K562 (cell line): ENCODE data around the gene EMID1. TPM values are rescaled to one million over a fixed set of nuclear protein-coding genes. Genes with fewer than 3 reads are reported as not detected.
A peak's percentile ranks its signal among the peaks of the same experiment; 100 is the strongest.

Source experiments
- ARHGAP35 ChIP-seq: fragments of 450-650 bp; IDR thresholded peaks from 2 replicates; pipeline ENCODE4 v1.6.1; 2018; ENCODE audit not compliant: partially characterized antibody
- CBFA2T2 ChIP-seq: fragments of 450-650 bp; conservative IDR thresholded peaks from 2 replicates; pipeline ENCODE4 v1.6.1; 2017; ENCODE audit warnings: mild to moderate bottlenecking
- E2F3 ChIP-seq: fragments of 250-450 bp; sonication (Bioruptor Pico); IDR thresholded peaks from 2 replicates; pipeline ENCODE4 v1.4.0; 2020; ENCODE audit warnings: mild to moderate bottlenecking
- ELK3 ChIP-seq: fragments of 450-650 bp; formaldehyde crosslinking; IDR thresholded peaks from 2 replicates; pipeline ENCODE4 v1.4.0; 2020; ENCODE audit warnings: mild to moderate bottlenecking
- EP400 ChIP-seq: fragments of 450-650 bp; IDR thresholded peaks from 2 replicates; pipeline ENCODE4 v1.6.1; 2017; ENCODE audit warnings: antibody characterized with exemption, mild to moderate bottlenecking, moderate library complexity
- FOXK1 ChIP-seq: sonication (generic); formaldehyde crosslinking; IDR thresholded peaks from 2 replicates; pipeline ENCODE4 v1.8.0; 2022; ENCODE audit warnings: missing genetic modification reagents, mild to moderate bottlenecking, borderline replicate concordance
- FOXM1 ChIP-seq, 2 experiments: fragments of 450-650 bp in 1 of 2; sonication (generic) in 1 of 2; formaldehyde crosslinking in 1 of 2; IDR thresholded peaks; 2 replicates each; pipeline versions ENCODE4 v1.6.1 to v1.9.0; 2017 to 2022; ENCODE audit warnings: low read depth in 2 of 2, mild to moderate bottlenecking in 2 of 2, missing genetic modification reagents in 1 of 2, moderate library complexity in 1 of 2
- GMEB1 ChIP-seq: fragments of 250-450 bp; sonication (Bioruptor Pico); IDR thresholded peaks from 2 replicates; pipeline ENCODE4 v1.4.0; 2020; ENCODE audit warnings: mild to moderate bottlenecking
- GTF3C2 ChIP-seq: IDR thresholded peaks from 3 replicates; pipeline ENCODE4 v1.6.1; 2011; ENCODE audit warnings: borderline replicate concordance, mild to moderate bottlenecking, moderate library complexity; ENCODE audit not compliant: insufficient read length; ENCODE audit errors: extremely low read depth
- HDAC2 ChIP-seq: fragments of 450-650 bp; IDR thresholded peaks from 2 replicates; pipeline ENCODE4 v1.6.1; 2016; ENCODE audit warnings: mild to moderate bottlenecking
- HEY1 ChIP-seq: fragments of 250-450 bp; sonication (Bioruptor Pico); IDR thresholded peaks from 2 replicates; pipeline ENCODE4 v1.5.0; 2020; ENCODE audit warnings: mild to moderate bottlenecking, moderate library complexity, borderline replicate concordance
- KLF16 ChIP-seq: IDR thresholded peaks from 2 replicates; pipeline ENCODE4 v1.6.1; 2016; ENCODE audit warnings: antibody characterized with exemption
- MCM2 ChIP-seq: fragments of 450-650 bp; IDR thresholded peaks from 2 replicates; pipeline ENCODE4 v1.6.1; 2017; ENCODE audit warnings: low read depth, mild to moderate bottlenecking
- MTF1 ChIP-seq: fragments of 250-450 bp; sonication (Bioruptor Pico); IDR thresholded peaks from 2 replicates; pipeline ENCODE4 v1.9.0; 2021; ENCODE audit warnings: moderate library complexity, mild to moderate bottlenecking, inconsistent platforms, borderline replicate concordance
- NFIC ChIP-seq: fragments of 450-650 bp; IDR thresholded peaks from 2 replicates; pipeline ENCODE4 v1.6.1; 2017; ENCODE audit warnings: mild to moderate bottlenecking, inconsistent platforms
- NR2F6 ChIP-seq: fragments of 450-650 bp; formaldehyde crosslinking; IDR thresholded peaks from 2 replicates; pipeline ENCODE4 v1.4.0; 2020; ENCODE audit warnings: mild to moderate bottlenecking
- POLR2H ChIP-seq: IDR thresholded peaks from 2 replicates; pipeline ENCODE4 v1.6.1; 2016; ENCODE audit warnings: missing genetic modification characterization, low read depth, mild to moderate bottlenecking, control low read depth, missing compliant biosample characterization, moderate library complexity
- PYGO2 ChIP-seq: fragments of 450-650 bp; IDR thresholded peaks from 2 replicates; pipeline ENCODE4 v1.6.1; 2016; ENCODE audit warnings: mild to moderate bottlenecking, missing genetic modification characterization, moderate library complexity, missing compliant biosample characterization
- RHOXF2B ChIP-seq: fragments of 250-450 bp; sonication (Bioruptor Pico); conservative IDR thresholded peaks from 2 replicates; pipeline ENCODE4 v1.5.1; 2021
- ZBTB1 ChIP-seq: sonication (generic); formaldehyde crosslinking; IDR thresholded peaks from 2 replicates; pipeline ENCODE4 v1.8.1; 2023; ENCODE audit warnings: missing genetic modification reagents, low read depth, mild to moderate bottlenecking, borderline replicate concordance
- ZBTB17 ChIP-seq: fragments of 450-650 bp; formaldehyde crosslinking; IDR thresholded peaks from 2 replicates; pipeline ENCODE4 v1.4.0; 2020; ENCODE audit warnings: mild to moderate bottlenecking
- ZNF217 ChIP-seq: sonication (generic); formaldehyde crosslinking; IDR thresholded peaks from 2 replicates; pipeline ENCODE4 v1.8.0; 2022; ENCODE audit warnings: mild to moderate bottlenecking, missing genetic modification reagents
- ZNF445 ChIP-seq: fragments of 250-450 bp; sonication (Bioruptor Pico); IDR thresholded peaks from 2 replicates; pipeline ENCODE4 v1.4.0; 2020; ENCODE audit warnings: low read depth, mild to moderate bottlenecking, moderate library complexity
- ZNF551 ChIP-seq: fragments of 250-450 bp; sonication (Bioruptor Pico); IDR thresholded peaks from 2 replicates; pipeline ENCODE4 v1.5.0; 2021; ENCODE audit warnings: mild to moderate bottlenecking, moderate library complexity
- polyA plus RNA-seq, 8 experiments: library from polyadenylated mRNA; depleted of rRNA in 4 of 8; stranded (reverse) in 5 of 8; unstranded in 3 of 8; fragments of >200 nt; fragmentation: Nextera tagmentation in 2 of 8; fragmentation: Illumina TruSeq in 1 of 8; extraction: Ambion mirVana in 2 of 8; extraction: Trizol in 1 of 8; gene quantifications; 2 replicates each; pipeline versions ENCODE4 v1.2.1 to v1.2.3, GENCODE V29; 2011 to 2014; ENCODE audit warnings: inconsistent platforms in 1 of 8, missing spikeins in 1 of 8
- total RNA-seq, 7 experiments: library from RNA; depleted of rRNA in 6 of 7; stranded (reverse); fragments of >200 nt in 6 of 7; fragmentation: Illumina TruSeq in 2 of 7; extraction: Trizol in 2 of 7; gene quantifications; 2 replicates each; pipeline versions ENCODE4 v1.2.1 to v1.2.3, GENCODE V29; 2011 to 2021; ENCODE audit warnings: low replicate concordance in 1 of 7

EMID1 gene
- total and polyA plus RNA-seq, 9 of the 15 experiments (the other 6 are each of a cell fraction or from before 2014, with no cell fraction given), result 0.15 to 7.2 (median 2.7) TPM

- TF ChIP-seq GMEB1 (CRISPR knock-in tag), result no peak
- TF ChIP-seq ZNF551 (CRISPR knock-in tag), result no peak
- peak; percentile 95 for TF ChIP-seq HDAC2
- TF ChIP-seq ZNF217, result no peak
- TF ChIP-seq RHOXF2B (CRISPR knock-in tag), result no peak
- TF ChIP-seq POLR2H, result 0 out of 2 replicates have a peak, but pooled peaks have one; percentile 20
- TF ChIP-seq EP400, result no peak
- TF ChIP-seq MCM2, result no peak
- peak; percentile 68 for TF ChIP-seq CBFA2T2
- no peak for TF ChIP-seq ARHGAP35
- no peak for TF ChIP-seq ZNF445 (CRISPR knock-in tag)
- TF ChIP-seq ZBTB1, result no peak
- TF ChIP-seq FOXK1, result no peak
- TF ChIP-seq GTF3C2, result no peak
- TF ChIP-seq MTF1, result no peak
- TF ChIP-seq HEY1, result no peak
- TF ChIP-seq FOXM1 (IDR thresholded peaks at IDR 0.05; ENCODE audit: low read depth), result peak; percentile 15; the same call in 1 of the 2 replicates
- no peak for TF ChIP-seq FOXM1 (CRISPR knock-in tag; IDR thresholded peaks at IDR 0.05; ENCODE audit: low read depth)
- TF ChIP-seq ELK3 (CRISPR knock-in tag), result no peak
- TF ChIP-seq KLF16, result peak; percentile 48; the same call in 1 of the 2 replicates
- no peak for TF ChIP-seq PYGO2 (tag)
- no peak for TF ChIP-seq ZBTB17
- TF ChIP-seq NFIC, result peak; percentile 25; the same call in 1 of the 2 replicates
- TF ChIP-seq E2F3 (CRISPR knock-in tag), result no peak
- TF ChIP-seq NR2F6 (CRISPR knock-in tag), result no peak
Measured at GRCh38 chr22:29270475-29271271, 65.0 kb downstream of the EMID1 start (continued).
